GM23248 (cell line): ENCODE measurements around the gene ATP6AP2. TPM values are rescaled to one million over a fixed set of nuclear protein-coding genes. Genes with fewer than 3 reads are reported as not detected.
A peak's percentile ranks its signal among the peaks of the same experiment; 100 is the strongest.

Experiments used
- DNase-seq: peaks from one replicate; pipeline ENCODE4 v3.0.0-alpha.2; 2015
- H2AFZ ChIP-seq: fragments of 200-600 bp; sonication (generic); 2 replicates; pipeline ENCODE4 v1.6.1; 2016; ENCODE audit warnings: antibody characterized with exemption
- H3F3A ChIP-seq: fragments of 200-600 bp; sonication (generic); 2 replicates; pipeline ENCODE4 v1.6.1; 2016; ENCODE audit warnings: mild to moderate bottlenecking, antibody characterized with exemption, mixed run types; ENCODE audit not compliant: insufficient read depth
- H3K27ac ChIP-seq: fragments of 200-600 bp; sonication (generic); 2 replicates; pipeline ENCODE4 v1.5.1; 2016; ENCODE audit warnings: mild to moderate bottlenecking
- H3K27me3 ChIP-seq: fragments of 200-600 bp; sonication (generic); replicated peaks from 2 replicates; pipeline ENCODE4 v1.6.1; 2016; ENCODE audit warnings: mild to moderate bottlenecking; ENCODE audit not compliant: insufficient read depth
- H3K36me3 ChIP-seq: fragments of 200-600 bp; sonication (generic); 2 replicates; pipeline ENCODE4 v1.6.1; 2016; ENCODE audit warnings: low read depth, mild to moderate bottlenecking
- H3K4me1 ChIP-seq: fragments of 200-600 bp; sonication (generic); 2 replicates; pipeline ENCODE4 v1.6.1; 2016; ENCODE audit warnings: mild to moderate bottlenecking; ENCODE audit not compliant: insufficient read depth
- H3K4me2 ChIP-seq: fragments of 200-600 bp; sonication (generic); one replicate; pipeline ENCODE4 v1.6.1; 2016; ENCODE audit warnings: mild to moderate bottlenecking; ENCODE audit not compliant: unreplicated experiment
- H3K4me3 ChIP-seq: fragments of 200-600 bp; sonication (generic); 2 replicates; pipeline ENCODE4 v1.5.1; 2016; ENCODE audit warnings: mild to moderate bottlenecking
- H3K79me2 ChIP-seq: fragments of 200-600 bp; sonication (generic); 2 replicates; pipeline ENCODE4 v1.6.1; 2016; ENCODE audit warnings: mild to moderate bottlenecking; ENCODE audit not compliant: insufficient read depth
- H3K9ac ChIP-seq: fragments of 200-600 bp; sonication (generic); 2 replicates; pipeline ENCODE4 v1.6.1; 2016; ENCODE audit warnings: mild to moderate bottlenecking
- H3K9me2 ChIP-seq: fragments of 200-600 bp; sonication (generic); 2 replicates; pipeline ENCODE4 v1.6.1; 2016; ENCODE audit warnings: mixed run types, mild to moderate bottlenecking, moderate library complexity; ENCODE audit not compliant: insufficient read depth
- H3K9me3 ChIP-seq: fragments of 200-600 bp; sonication (generic); one replicate; pipeline ENCODE4 v1.6.1; 2017; ENCODE audit warnings: low read depth
- H4K20me1 ChIP-seq: fragments of 200-600 bp; sonication (generic); 2 replicates; pipeline ENCODE4 v1.6.0; 2016; ENCODE audit not compliant: insufficient read depth
- EZH2 ChIP-seq: fragments of 200-600 bp; sonication (generic); IDR thresholded peaks from 2 replicates; pipeline ENCODE4 v1.6.1; 2018; ENCODE audit warnings: antibody characterized with exemption, mild to moderate bottlenecking; ENCODE audit not compliant: insufficient read depth, poor library complexity, severe bottlenecking
- EZH2phosphoT487 ChIP-seq: fragments of 200-600 bp; sonication (generic); IDR thresholded peaks from 2 replicates; pipeline ENCODE4 v1.6.1; 2018; ENCODE audit warnings: antibody characterized with exemption, moderate library complexity, mild to moderate bottlenecking, low read depth; ENCODE audit not compliant: insufficient read depth
- WGBS, 2 experiments: methylation state at CpG; one replicate each; pipeline ENCODE4 v1.1.6; 2015 to 2017; ENCODE audit warnings: low lambda C conversion rate in 2 of 2, low coverage in 1 of 2; ENCODE audit errors: missing lambda C conversion rate in 2 of 2; 5-methylcytosine and 5-hydroxymethylcytosine counted together
- in situ Hi-C: fragments of 300-500 bp; cut with MboI; formaldehyde crosslinking; loops from 2 replicates; pipeline ENCODE4 v1.15.0; 2020
- polyA plus RNA-seq: library from polyadenylated mRNA; unstranded; fragments of >200 nt; fragmentation: Nextera tagmentation; extraction: Ambion mirVana; gene quantifications from 2 replicates; pipeline ENCODE4 v1.2.1, GENCODE V29; 2016
- total RNA-seq: library from RNA; depleted of rRNA; stranded (reverse); fragments of >200 nt; shearing (Covaris generic); gene quantifications from 2 replicates; pipeline ENCODE4 v1.2.3, GENCODE V29; 2014

The ATP6AP2 gene
- total and polyA plus RNA-seq, 2 experiments from 2014 or later: 211 to 443 TPM

DNA sequence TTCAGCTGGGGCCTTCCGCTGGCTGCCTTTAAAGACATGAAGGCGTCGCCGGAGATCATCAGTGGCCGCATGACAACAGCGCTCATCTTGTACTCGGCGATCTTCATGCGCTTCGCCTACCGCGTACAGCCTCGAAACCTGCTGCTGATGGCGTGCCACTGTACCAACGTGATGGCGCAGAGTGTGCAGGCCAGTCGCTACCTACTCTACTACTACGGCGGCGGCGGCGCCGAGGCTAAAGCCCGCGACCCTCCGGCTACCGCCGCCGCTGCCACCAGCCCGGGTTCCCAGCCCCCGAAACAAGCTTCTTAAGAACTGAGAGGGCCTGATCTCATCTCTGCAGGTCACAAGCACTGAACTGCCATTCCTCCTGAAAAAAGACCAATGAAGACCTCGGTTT lies 42.9 kb downstream of the ATP6AP2 start:
- H3K9me3 ChIP-seq: no peaks in the 10 kb centered on the region

DNA sequence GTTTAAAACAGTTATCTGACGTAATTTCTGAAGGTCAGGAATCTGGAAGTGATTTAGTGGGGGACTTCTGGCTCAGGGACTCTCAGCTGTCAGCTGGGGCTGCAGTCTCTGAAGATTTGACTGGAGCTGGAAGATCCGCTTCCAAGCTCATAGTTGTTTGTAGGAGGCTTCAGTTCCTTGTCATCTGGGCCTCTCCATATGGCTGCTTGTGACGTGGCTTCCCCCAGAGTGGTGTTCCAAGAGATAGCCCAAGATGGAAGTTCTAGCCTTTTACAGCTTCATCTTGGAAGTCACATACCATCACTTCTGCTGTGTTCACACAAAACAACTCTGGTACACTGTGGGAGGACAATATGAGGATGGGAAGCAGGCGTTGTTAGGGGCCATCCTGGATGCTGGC lies 44.5 kb downstream of the ATP6AP2 start:
- no peaks in the 10 kb centered on the region for H3K79me2 ChIP-seq
- H3K9me3 ChIP-seq: no peaks in the 10 kb centered on the region
- no peaks in the 10 kb centered on the region for H3K4me1 ChIP-seq
- no peak overlapping the region for H3K4me2 ChIP-seq
- H3K27me3 ChIP-seq: no peaks in the 10 kb centered on the region
- H3K27ac ChIP-seq: no peak overlapping the region
- no peak overlapping the region for H3K9ac ChIP-seq
- H3F3A ChIP-seq: no peaks in the 10 kb centered on the region
- H3K4me3 ChIP-seq: no peak overlapping the region
- H3K36me3 ChIP-seq: no peaks in the 10 kb centered on the region; the same call in 1 of the 2 replicates
- H2AFZ ChIP-seq: no peak overlapping the region
- H3K9me2 ChIP-seq: no peaks in the 10 kb centered on the region
- no peak for DNase-seq
- in situ Hi-C loops: no loop called here
- no peaks in the 10 kb centered on the region for H4K20me1 ChIP-seq
- TF ChIP-seq EZH2phosphoT487: no peak
- TF ChIP-seq EZH2: no peak
- 77 to 85% methylated on average over 3 to 4 of the region's 4 CpGs for WGBS, 2 experiments

More for the DNA sequence above, 42.9 kb downstream of the ATP6AP2 start:
- Histone ChIP-seq H3K4me2 (no peak overlapping the region), H3K9ac (no peak overlapping the region), H3K27me3 (no peaks in the 10 kb centered on the region), H3K4me3 (no peak overlapping the region), H3K79me2 (no peaks in the 10 kb centered on the region), H3K36me3 (no peaks in the 10 kb centered on the region), H3F3A (no peaks in the 10 kb centered on the region), H3K4me1 (no peaks in the 10 kb centered on the region), H3K27ac (no peak overlapping the region), H2AFZ (no peak overlapping the region), H3K9me2 (no peaks in the 10 kb centered on the region), H4K20me1 (no peaks in the 10 kb centered on the region)
- DNase-seq: no peak
- 96 to 100% methylated on average over 11 to 31 of the region's 32 CpGs for WGBS, 2 experiments
- no peak for TF ChIP-seq EZH2
- TF ChIP-seq EZH2phosphoT487: no peak
- in situ Hi-C loops: no loop called here

DNA sequence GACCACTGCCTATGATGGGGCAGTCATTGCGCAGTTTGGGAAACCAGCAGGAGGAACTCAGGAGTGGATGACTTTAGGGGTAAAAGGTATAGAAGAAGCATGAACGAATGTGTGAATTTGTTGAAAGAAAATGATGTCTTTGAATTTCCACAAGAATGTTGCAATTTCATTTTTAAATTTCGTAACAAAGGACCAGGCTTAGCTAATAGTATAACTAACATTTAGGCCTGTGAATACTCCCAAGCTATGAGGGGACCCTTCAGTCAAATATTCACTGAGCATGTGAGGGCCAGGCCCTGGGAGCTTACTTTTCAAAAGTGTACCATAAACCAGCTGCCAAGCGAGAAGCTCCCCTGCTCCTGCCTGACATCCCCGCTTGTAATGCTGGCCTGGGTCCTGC lies 47.7 kb downstream of the ATP6AP2 start:
- H4K20me1 ChIP-seq: no peaks in the 10 kb centered on the region
- in situ Hi-C loops: no loop called here
- H3K79me2 ChIP-seq: no peaks in the 10 kb centered on the region
- no peaks in the 10 kb centered on the region for H3K4me1 ChIP-seq
- no peak overlapping the region for H3K4me3 ChIP-seq
- H3K4me2 ChIP-seq: no peak overlapping the region
- no peaks in the 10 kb centered on the region for H3K9me3 ChIP-seq
- no peaks in the 10 kb centered on the region for H3K9me2 ChIP-seq
- no peaks in the 10 kb centered on the region; the same call in 1 of the 2 replicates for H3K36me3 ChIP-seq
- no peaks in the 10 kb centered on the region for H3F3A ChIP-seq
- no peak overlapping the region for H3K9ac ChIP-seq
- peak; percentile 14 for DNase-seq
- no peaks in the 10 kb centered on the region for H3K27me3 ChIP-seq
- WGBS, 2 experiments: 78 to 83% methylated on average over 5 of the region's 5 CpGs
- H3K27ac ChIP-seq: no peak overlapping the region
- no peak overlapping the region for H2AFZ ChIP-seq
- TF ChIP-seq EZH2 (no peak), EZH2phosphoT487 (no peak)

DNA sequence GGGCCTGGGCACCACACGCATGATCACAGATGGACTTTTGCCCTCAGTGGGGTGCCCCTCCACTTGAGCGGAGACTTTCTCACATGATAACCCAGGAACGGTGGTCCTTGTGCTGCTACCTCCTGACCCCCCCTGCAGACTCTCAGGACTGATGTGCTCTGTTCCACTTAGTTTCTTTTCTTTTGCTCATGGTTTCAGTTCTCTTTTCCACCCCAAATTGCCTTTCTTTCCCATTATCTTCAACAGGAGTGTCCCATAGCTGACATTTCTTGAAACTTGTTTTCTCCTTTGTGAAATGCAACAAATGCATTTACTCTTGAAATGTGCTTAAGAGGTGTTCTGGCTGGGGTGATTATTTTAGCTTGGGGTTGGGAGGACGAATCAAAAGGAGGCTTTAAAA lies 51.4 kb downstream of the ATP6AP2 start:
- H3K79me2 ChIP-seq: peaks cover 10% of the 10 kb centered on the region; the same call in 1 of the 2 replicates
- TF ChIP-seq EZH2phosphoT487 (no peak), EZH2 (no peak)
- H3F3A ChIP-seq: no peaks in the 10 kb centered on the region
- H3K27me3 ChIP-seq: no peaks in the 10 kb centered on the region
- H3K9me2 ChIP-seq: no peaks in the 10 kb centered on the region
- WGBS, 2 experiments: 84 to 89% methylated on average over 3 of the region's 4 CpGs
- H3K4me2 ChIP-seq: no peak overlapping the region
- in situ Hi-C loops: no loop called here
- H3K36me3 ChIP-seq: peaks cover 14% of the 10 kb centered on the region; the same call in 1 of the 2 replicates
- H3K9me3 ChIP-seq: no peaks in the 10 kb centered on the region
- H3K9ac ChIP-seq: no peak overlapping the region
- no peak overlapping the region for H3K4me3 ChIP-seq
- no peak for DNase-seq
- no peaks in the 10 kb centered on the region for H3K4me1 ChIP-seq
- H4K20me1 ChIP-seq: no peaks in the 10 kb centered on the region
- no peak overlapping the region for H2AFZ ChIP-seq
- no peak overlapping the region for H3K27ac ChIP-seq

DNA sequence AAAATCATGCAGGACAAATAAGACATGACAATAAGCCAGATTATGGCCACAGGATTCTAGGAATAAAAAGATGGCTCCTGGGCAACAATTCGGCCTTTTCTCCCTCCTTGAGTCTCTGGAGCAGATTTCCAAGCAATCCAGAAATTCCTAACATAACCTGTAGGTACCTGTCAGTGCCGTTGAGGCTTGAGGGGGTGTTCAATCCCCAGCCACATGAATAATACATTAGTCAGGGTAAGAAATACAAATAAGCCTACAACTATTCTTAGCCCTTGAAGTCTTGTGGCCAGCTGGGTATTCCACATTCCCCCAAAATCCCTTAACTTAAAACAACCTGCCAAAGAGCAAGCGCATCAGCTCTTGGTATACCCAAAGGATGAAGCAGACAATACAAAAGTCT lies 56.9 kb downstream of the ATP6AP2 start:
- Histone ChIP-seq H2AFZ (no peak overlapping the region), H3K4me1 (no peaks in the 10 kb centered on the region), H4K20me1 (no peaks in the 10 kb centered on the region), H3K4me2 (no peak overlapping the region), H3K79me2 (peaks cover 59% of the 10 kb centered on the region), H3K27ac (no peak overlapping the region), H3K9me3 (no peaks in the 10 kb centered on the region), H3K27me3 (no peaks in the 10 kb centered on the region), H3K36me3 (peaks cover 24% of the 10 kb centered on the region; the same call in 1 of the 2 replicates), H3K4me3 (no peak overlapping the region), H3K9me2 (no peaks in the 10 kb centered on the region), H3F3A (no peaks in the 10 kb centered on the region), H3K9ac (no peak overlapping the region)
- in situ Hi-C loops: no loop called here
- no peak for TF ChIP-seq EZH2
- TF ChIP-seq EZH2phosphoT487: no peak
- no peak for DNase-seq
- WGBS, 2 experiments: 88 to 91% methylated on average over 3 of the region's 3 CpGs
